K562 (cell line): ENCODE data around the gene ZC3H13.

Source experiments
- GMEB1 ChIP-seq: fragments of 250-450 bp; sonication (Bioruptor Pico); IDR thresholded peaks from 2 replicates; pipeline ENCODE4 v1.4.0; 2020; ENCODE audit warnings: mild to moderate bottlenecking
- GTF2E2 ChIP-seq: fragments of 200-800 bp; sonication (Bioruptor generic); IDR thresholded peaks from 2 replicates; pipeline ENCODE4 v1.6.1; 2016; ENCODE audit warnings: missing genetic modification characterization, missing compliant biosample characterization
- JUND ChIP-seq, 2 experiments: IDR thresholded peaks; 2 replicates in 1 of 2; 3 replicates in 1 of 2; pipeline ENCODE4 v1.6.1; 2011; ENCODE audit warnings: borderline replicate concordance in 2 of 2, low read depth in 2 of 2, low read length in 2 of 2, improper control_type of control experiment in 1 of 2, missing biosample characterization in 1 of 2, missing genetic modification characterization in 1 of 2, missing genetic modification reagents in 1 of 2
- KDM2B ChIP-seq: fragments of 250-450 bp; sonication (Bioruptor Pico); IDR thresholded peaks from 2 replicates; pipeline ENCODE4 v1.8.0; 2021; ENCODE audit warnings: mild to moderate bottlenecking, moderate library complexity
- NUFIP1 ChIP-seq: fragments of 450-650 bp; IDR thresholded peaks from 2 replicates; pipeline ENCODE4 v1.6.1; 2018; ENCODE audit not compliant: partially characterized antibody
- SP1 ChIP-seq: sonication (generic); formaldehyde crosslinking; IDR thresholded peaks from 2 replicates; pipeline ENCODE4 v1.8.1; 2022; ENCODE audit warnings: mild to moderate bottlenecking, missing genetic modification reagents
- SRF ChIP-seq, 2 experiments: fragments of 250-450, 450-650 bp in 1 of 2; sonication (Bioruptor Pico) in 1 of 2; sonication (generic) in 1 of 2; formaldehyde crosslinking; IDR thresholded peaks; 2 replicates each; pipeline versions ENCODE4 v1.5.0 to v1.5.1; 2020 to 2022; ENCODE audit warnings: mild to moderate bottlenecking in 1 of 2, missing genetic modification reagents in 1 of 2

- TF ChIP-seq SRF (CRISPR knock-in tag; IDR thresholded peaks at IDR 0.05) (no peak), GTF2E2 (tag) (no peak), KDM2B (CRISPR knock-in tag) (no peak), JUND (IDR thresholded peaks at IDR 0.05; ENCODE audit: borderline replicate concordance, low read depth, low read length) (no peak), JUND (tag; IDR thresholded peaks at IDR 0.05; ENCODE audit: borderline replicate concordance, low read depth, low read length) (no peak), NUFIP1 (no peak), SP1 (CRISPR knock-in tag) (no peak), GMEB1 (CRISPR knock-in tag) (no peak)
Observed at GRCh38 chr13:46086985-46087384, 34.4 kb upstream of the ZC3H13 start.
